ENCODE results near the gene MCM6. TPM values are rescaled to one million over a fixed set of nuclear protein-coding genes. Genes with fewer than 3 reads are reported as not detected.

The MCM6 gene
- total and polyA plus RNA-seq, 2 experiments from 2014 or later: 74.7 to 133 TPM

Small RNAs within 50 kb of the gene (small RNA-seq; reads per million reads assigned to genes)
- gene RF00019 (ENCODE audit: low replicate concordance): not detected

Other genes with a start within 250 kb of the MCM6 start
- gene UBXN4, start 134.6 kb downstream of the MCM6 start, total RNA-seq (2014; rRNA removed; shearing (Covaris generic)): 57.6 and 62.0 TPM in 2 replicates
- 160 and 226 TPM in 2 replicates for gene UBXN4, start 134.6 kb downstream of the MCM6 start, polyA plus RNA-seq (2016; fragmentation: Nextera tagmentation; extraction: Ambion mirVana)
- gene LCT, start 39.3 kb downstream of the MCM6 start, total RNA-seq (2014; rRNA removed; shearing (Covaris generic)): not detected in 2 replicates
- gene LCT, start 39.3 kb downstream of the MCM6 start, polyA plus RNA-seq (2016; fragmentation: Nextera tagmentation; extraction: Ambion mirVana): not detected in 2 replicates
- 115 and 145 TPM in 2 replicates for gene DARS1, start 109.2 kb upstream of the MCM6 start, total RNA-seq (2014; rRNA removed; shearing (Covaris generic))
- 148 and 165 TPM in 2 replicates for gene DARS1, start 109.2 kb upstream of the MCM6 start, polyA plus RNA-seq (2016; fragmentation: Nextera tagmentation; extraction: Ambion mirVana)
- gene CXCR4, start 241.7 kb upstream of the MCM6 start, total RNA-seq (2014; rRNA removed; shearing (Covaris generic)): 1.3 and 2.1 TPM in 2 replicates
- 2.1 and 2.5 TPM in 2 replicates for gene CXCR4, start 241.7 kb upstream of the MCM6 start, polyA plus RNA-seq (2016; fragmentation: Nextera tagmentation; extraction: Ambion mirVana)